ENCODE results near the gene GAREM2.

Gene GAREM2

GRCh38 chr2:26169681-26170414, 3.0 kb upstream of the GAREM2 start:
- no peak for DNase-seq

DNA sequence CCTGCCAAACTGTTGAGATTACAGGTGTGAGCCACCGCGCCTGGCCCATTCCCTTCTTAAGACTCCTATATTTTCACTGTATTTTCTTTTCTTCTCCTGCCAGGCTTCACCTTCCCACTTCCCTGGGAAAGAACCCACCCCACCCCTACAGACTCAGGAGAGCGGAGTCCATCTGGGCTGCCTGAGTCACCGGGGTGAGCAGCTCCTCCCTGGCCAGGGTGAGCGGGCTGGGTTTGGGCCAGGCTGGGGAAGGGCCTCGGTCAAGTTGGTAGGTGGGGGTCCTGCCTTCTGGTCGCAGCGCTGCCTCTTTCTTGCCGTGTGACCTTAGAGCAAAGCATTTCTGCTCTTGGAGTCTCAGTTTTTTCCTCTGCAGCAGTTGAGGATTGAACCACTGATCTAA, 2.1 kb upstream of the GAREM2 start:
- no peak for DNase-seq

DNA sequence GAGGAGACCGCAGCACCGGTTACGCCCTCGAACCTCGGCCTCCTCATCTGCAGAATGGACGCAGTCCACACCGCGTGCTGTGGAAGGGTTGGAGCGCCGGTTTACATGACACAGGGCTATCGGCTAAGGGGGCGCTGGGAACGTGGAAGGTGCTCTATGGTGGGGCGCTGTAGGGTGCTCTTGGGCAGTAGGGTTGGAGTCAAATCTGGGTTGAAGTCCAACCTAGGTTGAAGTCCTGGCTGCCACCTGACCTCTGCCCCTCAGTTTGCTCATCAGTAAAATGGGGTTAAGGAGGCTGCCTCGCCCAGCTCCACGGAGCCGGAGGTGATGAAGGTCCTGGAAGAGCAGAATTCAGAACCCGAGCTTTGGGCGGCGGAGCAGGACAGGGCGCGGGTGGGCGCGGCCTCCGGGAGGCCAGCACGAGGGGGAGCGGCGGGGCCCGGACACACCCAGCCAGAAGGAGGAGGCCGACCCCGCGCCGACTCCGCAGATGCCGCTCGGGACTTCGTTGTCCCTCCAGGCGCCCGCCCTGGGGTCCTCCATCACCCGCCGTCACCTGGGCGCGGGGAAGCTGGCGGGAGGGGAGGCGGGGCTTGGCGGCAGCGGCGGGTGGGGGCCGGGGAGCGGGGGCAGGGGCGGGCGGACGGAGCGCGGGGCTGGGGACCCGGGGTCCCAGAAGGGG, 558 bp upstream of the GAREM2 start:
- no peak for DNase-seq

DNA sequence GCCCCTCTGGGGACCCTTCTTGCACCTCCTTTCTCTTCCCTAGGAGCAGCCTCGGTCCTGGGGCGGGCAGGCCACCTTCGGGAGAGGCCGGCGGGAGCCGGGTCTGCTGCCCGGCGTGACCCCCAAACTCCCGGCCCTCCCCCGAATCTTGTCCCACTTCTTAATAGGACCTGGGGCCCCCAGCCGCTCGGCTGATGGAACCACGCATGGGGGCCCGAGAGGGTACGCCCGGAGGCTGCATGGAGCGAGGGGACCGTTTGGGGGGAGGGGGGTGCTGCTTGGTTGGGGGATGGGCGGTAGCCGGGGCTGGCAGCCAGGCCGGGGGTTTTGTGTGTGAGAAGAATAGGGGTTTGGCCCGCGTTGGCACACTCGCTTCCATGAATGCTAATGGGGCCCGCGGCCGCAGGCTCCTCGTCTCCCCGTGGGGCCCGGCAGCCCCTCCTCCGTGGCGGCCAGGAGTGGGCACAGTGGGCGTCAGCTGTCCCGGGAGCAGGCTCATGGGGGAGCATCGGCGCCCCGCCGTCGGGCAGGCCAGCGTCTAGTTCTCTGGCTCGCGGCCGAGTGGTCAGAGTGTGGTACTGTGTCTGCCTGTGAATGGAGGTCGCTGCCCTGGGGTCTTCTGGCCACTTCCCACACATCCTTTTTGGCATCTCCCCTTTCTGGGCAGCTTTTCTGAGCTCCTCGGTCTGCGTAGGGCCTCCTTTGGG, 1.0 kb downstream of the GAREM2 start:
- DNase-seq = no peak

GRCh38 chr2:26174691-26175465, 2.0 kb downstream of the GAREM2 start:
- DNase-seq = no peak

DNA sequence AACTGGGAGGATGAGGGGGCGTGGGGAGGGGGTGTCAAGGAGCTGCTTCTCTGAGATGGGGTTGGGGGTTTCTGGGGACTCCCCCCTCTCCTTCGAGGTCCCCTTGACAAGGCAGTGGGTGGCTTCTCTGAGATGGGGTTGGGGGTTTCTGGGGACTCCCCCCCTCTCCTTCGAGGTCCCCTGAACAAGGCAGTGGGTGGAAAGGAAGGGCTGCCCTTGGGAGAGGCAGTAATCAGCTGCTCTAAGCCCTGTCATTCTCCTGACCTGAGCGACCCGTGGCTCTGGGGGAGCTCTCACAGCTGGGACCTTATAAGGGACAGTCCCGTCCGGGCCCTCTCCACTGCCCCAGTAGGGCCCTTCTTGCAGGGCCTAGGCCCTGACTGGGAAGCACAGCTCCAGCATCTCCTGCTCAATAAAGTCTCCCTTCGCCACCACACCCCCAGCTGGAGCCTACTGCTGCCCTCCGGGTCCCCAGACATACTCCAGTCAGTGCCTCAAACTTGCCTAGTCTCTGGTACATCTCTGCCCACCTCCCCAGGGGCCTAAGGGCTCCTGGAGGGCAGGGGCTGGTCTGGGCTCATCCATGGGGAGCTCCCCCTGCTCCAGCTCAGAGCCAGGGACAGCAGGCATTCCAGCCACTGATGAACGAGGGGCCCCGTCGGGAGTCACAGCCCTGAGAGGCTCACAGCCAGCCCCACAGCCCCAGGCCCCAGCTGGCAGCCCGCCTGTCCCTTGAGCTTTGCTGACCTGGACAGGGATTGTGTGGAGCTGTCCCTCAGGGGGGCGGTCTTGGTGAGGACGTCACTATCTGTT, 2.8 kb downstream of the GAREM2 start:
- no peak for DNase-seq

GRCh38 chr2:26176279-26176615, 3.4 kb downstream of the GAREM2 start:
- DNase-seq = no peak

DNA sequence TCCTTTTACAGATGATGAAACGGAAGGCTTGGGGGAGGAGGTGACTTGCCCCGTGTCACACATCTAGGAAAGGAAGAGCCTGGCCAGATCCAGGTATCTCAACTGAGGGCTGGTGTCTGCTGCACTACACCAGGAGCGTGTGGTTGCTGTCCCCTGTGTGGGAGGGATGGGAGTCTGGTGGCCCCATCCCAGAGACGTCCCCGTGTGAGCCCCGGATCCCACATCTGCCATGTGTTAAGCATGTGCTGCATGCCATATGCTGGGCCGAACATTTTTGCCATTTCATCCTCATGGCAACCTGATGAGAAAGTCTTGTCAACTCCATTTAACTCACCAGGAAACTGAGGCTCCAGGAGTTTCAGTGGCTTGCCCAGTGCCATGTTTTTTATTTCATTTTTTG, 4.2 kb downstream of the GAREM2 start:
- no peak for DNase-seq

DNA sequence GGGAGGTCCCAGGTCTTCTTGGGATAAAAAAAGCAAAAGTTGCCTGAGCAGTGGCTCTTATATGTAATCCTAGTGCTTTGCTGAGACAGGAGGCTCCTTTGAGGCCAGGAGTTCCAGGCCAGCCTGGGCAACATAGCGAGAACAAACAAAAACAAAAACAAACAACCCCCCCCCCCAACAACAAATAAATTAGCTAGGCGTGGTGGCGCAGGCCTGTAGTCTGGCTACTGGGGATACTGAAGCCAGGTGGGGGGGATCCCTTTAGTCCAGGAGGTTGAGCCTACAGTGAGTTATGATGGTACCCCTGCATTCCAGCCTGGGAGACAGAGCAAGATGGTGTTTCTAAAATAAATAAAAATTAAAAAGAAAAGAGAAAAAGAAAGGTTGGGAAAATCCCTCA, 5.4 kb downstream of the GAREM2 start:
- no peak for DNase-seq

DNA sequence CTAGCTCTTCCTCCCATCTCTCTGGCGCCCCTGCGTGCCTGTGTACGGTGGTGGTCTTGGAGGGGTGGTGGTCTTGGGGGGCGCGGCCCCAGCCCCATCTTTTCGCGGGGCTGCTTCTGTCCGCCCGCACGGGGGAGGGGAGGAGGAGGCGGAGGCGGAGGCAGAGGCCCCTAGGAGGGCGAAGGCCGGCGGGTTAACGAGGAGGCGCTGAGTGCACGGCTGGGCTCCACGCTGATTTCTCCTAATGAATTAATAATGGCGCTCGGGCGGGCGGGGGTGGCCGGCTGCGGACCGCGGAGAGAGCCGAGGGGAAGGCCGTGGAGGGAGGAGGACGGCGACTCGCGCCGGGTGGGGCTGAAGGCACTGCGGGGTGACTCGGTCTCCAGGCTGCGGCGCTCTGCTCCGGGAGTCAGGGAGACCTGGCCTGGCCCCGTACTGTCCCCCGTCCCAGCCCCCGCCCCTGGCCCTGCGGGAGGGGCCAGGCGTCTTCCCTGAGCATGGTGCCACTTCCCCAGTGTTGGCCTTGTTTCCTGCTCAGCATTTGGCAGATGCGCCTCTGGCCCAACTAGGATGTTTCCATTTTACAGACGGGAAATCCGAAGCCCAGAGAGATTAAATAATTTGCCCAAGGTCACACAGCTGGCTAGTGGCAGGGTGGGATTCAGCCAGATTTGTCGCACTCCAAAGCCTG, 6.0 kb downstream of the GAREM2 start:
- no peak for DNase-seq

DNA sequence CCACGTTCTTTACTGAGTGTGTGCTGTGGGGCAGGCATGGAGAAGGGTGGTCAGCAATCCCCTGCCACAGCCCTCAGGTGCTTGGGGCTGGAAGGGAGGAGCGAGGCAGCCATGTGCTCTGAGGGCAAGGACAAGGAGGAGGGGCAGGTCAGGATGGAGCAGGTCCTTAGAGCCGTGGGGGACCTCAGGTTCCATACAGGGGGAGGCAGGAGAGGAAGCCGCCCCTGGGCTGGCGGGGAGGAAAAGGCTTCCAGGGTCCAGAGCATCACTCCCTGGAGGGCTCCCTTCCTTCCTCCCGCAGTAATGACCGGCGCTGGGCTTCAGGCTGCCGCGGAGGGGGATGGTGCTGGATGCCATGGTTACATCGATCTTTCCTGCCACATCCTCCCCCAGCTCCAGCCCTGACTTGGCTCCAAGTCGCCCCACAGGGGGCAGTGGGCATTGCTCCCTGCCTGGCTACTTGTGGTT, 6.6 kb downstream of the GAREM2 start:
- no peak for DNase-seq

- DNase-seq = no peak
Observed at GRCh38 chr2:26182441-26182840, 9.6 kb downstream of the GAREM2 start.

- DNase-seq = no peak
Observed at GRCh38 chr2:26182887-26183630, 10.2 kb downstream of the GAREM2 start.

DNA sequence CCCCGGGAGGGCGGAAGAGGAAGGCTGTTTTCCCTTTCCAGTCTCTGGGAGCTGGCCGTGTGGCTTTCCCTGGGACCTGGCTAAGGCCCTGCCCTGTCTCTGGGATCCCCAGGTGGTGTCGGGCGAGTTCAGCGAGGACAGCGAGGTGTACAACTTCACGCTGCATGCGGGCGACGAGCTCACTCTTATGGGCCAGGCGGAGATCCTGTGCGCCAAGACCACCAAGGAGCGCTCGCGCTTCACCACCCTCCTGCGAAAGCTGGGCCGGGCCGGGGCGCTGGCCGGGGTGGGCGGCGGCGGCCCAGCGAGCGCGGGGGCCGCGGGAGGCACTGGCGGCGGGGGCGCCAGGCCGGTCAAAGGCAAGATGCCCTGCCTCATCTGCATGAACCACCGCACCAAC, 11.2 kb downstream of the GAREM2 start:
- no peak for DNase-seq

DNA sequence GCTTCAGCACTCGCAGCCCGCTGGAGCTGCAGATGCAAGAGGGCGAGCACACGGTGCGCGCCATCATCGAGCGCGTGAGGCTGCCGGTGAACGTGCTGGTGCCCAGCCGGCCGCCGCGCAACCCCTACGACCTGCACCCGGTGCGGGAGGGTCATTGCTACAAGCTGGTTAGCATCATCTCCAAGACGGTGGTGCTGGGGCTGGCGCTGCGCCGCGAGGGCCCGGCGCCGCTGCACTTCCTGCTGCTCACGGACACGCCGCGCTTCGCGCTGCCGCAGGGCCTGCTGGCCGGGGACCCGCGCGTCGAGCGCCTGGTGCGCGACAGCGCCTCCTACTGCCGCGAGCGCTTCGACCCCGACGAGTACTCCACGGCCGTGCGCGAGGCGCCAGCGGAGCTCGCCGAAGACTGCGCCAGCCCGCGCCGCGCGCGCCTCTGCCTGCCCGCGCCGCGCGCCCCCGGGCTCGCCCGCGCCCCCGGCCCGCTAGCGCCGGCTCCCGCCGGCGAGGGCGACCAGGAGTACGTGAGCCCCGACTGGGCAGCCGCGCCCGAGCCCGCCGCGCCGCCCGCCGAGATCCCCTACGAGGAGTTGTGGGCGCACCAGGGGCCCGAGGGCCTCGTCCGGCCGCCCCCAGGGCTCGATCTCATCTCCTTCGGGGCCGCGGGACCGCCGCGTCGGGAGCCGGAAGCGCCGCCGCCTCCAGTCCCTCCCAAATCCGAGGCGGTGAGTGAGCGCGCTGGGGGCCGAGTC, 11.8 kb downstream of the GAREM2 start:
- DNase-seq = peak; percentile 79 to 82

GRCh38 chr2:26185304-26185928, 12.5 kb downstream of the GAREM2 start:
- peak in 1 of 2 experiments; percentile 17 for DNase-seq

DNA sequence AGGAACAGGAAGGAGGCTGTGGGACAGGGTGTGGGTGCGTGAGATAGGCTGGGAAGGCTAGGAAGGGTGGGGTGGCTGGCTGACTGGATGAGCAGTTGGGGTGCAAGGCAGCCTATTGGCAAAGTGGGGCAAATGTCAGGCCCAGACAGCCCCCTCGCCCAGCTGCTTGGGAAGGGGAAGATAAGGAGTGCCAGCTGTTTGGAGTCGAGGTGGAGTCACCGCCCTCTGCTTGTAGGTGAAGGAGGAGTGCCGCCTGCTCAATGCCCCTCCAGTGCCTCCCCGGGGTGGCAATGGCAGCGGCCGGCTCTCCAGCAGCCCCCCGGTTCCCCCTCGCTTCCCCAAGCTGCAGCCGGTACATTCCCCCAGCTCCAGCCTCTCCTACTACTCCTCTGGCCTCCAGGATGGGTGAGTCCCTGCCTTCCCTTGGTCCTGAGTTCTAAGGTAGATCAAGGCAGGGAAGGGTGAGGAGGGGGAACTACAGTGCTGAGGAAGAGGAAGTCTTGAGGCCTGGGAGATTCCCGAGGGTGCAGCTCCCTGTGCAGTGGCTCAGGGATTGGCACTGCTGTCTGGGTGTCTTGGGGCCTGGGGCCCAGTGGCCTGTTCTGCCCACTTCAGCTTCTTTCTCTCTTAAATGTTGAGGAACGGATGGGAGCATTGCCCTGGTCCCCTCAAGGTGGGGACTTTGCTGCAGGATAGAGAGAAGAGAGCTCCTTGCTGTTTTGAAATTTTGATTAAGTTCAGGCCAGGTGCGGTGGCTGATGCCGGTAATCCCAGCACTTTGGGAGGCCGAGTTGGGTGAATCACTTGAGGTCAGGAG, 13.3 kb downstream of the GAREM2 start:
- DNase-seq = no peak

GRCh38 chr2:26187114-26187513, 14.2 kb downstream of the GAREM2 start:
- DNase-seq = no peak
